Upper lobe of right lung (tissue), 1 donor: ENCODE results near the gene DYTN. TPM values are rescaled to one million over a fixed set of nuclear protein-coding genes. Genes with fewer than 3 reads are reported as not detected.

Source experiments
- ATAC-seq: fragments of 200-7000 bp; cut with Tn5 transposase; one replicate; pipeline ENCODE4 v1.9.1; 2020; ENCODE audit warnings: mild to moderate bottlenecking, moderate library complexity
- DNase-seq: peaks from one replicate; pipeline ENCODE4 v3.0.0-alpha.2; 2020
- H3K27ac ChIP-seq: fragments of 200-600 bp; one replicate; pipeline ENCODE4 v1.8.0; 2022
- H3K27me3 ChIP-seq: fragments of 200-600 bp; one replicate; pipeline ENCODE4 v1.8.0; 2022; ENCODE audit warnings: mild to moderate bottlenecking
- H3K36me3 ChIP-seq: fragments of 200-600 bp; one replicate; pipeline ENCODE4 v1.8.0; 2022
- H3K4me1 ChIP-seq: fragments of 200-600 bp; one replicate; pipeline ENCODE4 v1.8.0; 2022
- H3K4me3 ChIP-seq: fragments of 200-600 bp; one replicate; pipeline ENCODE4 v1.8.0; 2022; ENCODE audit warnings: mild to moderate bottlenecking
- H3K9me3 ChIP-seq: fragments of 200-600 bp; one replicate; pipeline ENCODE4 v1.8.0; 2022
- intact Hi-C: fragments of 100-400 bp; cut with DNase I; formaldehyde crosslinking; loops from one replicate; pipeline ENCODE4 v1.11.0; 2022
- total RNA-seq: library from RNA; stranded (reverse); fragmentation: NEBNext Ultra II Directional; extraction: Animal tissue kit (Norgen Biotek cat#: 25700); gene quantifications from one replicate; pipeline ENCODE4 v1.2.1, GENCODE V29; 2021
- TF ChIP-seq, protein P1 (sequence below): fragments of 200-600 bp; IDR thresholded peaks from one replicate; pipeline ENCODE4 v1.8.0; 2022; ENCODE audit warnings: antibody characterized with exemption
- donor health status: DM: no; HTN: yes; CAD: no; lungs with severe emphysema.

The DYTN gene
- total RNA-seq, 1 donor from 2014 or later, result not detected

DNA sequence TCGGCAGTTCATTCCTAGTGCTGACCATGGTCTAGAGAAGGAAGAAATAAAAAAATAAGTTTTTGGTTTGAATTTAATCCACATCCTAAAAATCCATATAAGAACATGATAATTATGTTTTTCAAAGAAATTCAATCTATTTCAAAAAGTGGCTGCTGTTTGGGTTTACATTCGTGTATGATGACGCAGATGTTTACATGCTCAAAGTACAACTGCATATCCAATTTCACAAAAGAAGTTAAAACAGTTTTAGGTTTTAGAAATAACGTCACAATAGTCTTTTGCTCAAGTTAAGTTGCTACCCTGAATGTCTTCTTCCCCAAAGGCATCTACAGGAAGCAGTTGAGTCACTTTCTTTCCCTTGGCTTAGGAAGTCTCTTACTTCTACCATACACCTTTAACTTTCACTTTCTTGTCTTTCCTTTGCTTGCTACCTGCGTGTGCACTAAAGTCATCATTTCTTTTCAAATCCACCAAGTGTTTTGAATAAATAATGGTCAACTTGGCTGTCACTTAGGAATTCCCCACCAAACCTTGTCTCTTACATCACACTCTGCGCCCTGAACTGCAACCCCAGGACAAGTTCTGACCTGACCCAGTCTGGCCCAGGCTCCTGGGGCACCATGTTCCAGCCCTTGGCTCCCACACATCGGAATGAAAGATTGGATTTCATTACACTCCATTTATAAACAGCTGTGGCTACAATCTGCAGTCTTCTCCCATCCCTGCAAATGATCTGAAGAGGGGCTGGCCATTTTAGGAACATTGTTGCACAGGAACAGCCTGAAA, 47.5 kb downstream of the DYTN start:
- Histone ChIP-seq H3K4me1 (no peaks in the 10 kb centered on the region), H3K9me3 (no peaks in the 10 kb centered on the region), H3K4me3 (no peak overlapping the region), H3K27me3 (no peaks in the 10 kb centered on the region), H3K27ac (no peak overlapping the region), H3K36me3 (no peaks in the 10 kb centered on the region)
- TF ChIP-seq, protein P1, sequence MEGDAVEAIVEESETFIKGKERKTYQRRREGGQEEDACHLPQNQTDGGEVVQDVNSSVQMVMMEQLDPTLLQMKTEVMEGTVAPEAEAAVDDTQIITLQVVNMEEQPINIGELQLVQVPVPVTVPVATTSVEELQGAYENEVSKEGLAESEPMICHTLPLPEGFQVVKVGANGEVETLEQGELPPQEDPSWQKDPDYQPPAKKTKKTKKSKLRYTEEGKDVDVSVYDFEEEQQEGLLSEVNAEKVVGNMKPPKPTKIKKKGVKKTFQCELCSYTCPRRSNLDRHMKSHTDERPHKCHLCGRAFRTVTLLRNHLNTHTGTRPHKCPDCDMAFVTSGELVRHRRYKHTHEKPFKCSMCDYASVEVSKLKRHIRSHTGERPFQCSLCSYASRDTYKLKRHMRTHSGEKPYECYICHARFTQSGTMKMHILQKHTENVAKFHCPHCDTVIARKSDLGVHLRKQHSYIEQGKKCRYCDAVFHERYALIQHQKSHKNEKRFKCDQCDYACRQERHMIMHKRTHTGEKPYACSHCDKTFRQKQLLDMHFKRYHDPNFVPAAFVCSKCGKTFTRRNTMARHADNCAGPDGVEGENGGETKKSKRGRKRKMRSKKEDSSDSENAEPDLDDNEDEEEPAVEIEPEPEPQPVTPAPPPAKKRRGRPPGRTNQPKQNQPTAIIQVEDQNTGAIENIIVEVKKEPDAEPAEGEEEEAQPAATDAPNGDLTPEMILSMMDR, result no peak
- ATAC-seq (no peak), DNase-seq (no peak)
- intact Hi-C loops, result no loop called here

DNA sequence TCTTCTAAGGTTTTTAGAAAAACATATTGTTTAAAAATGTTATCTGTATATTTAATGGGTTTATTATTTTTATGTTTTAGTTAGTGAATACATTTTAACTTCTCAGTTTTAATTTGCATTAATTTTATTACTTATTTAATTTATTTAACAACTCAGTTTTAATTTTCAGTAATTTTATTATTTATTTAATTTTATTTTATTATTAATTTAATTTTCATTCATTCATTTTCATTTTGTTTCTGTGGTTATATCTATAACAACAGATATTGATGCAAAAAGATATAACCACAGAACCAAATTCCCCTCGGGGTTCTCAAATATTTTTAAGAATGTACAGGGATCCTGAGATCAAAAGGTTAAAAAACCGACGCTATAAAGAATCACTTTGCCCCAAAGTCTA, 52.9 kb downstream of the DYTN start:
- TF ChIP-seq, protein P1, result no peak
- ATAC-seq, result no peak
- no peak overlapping the region for H3K27ac ChIP-seq
- no peak overlapping the region for H3K4me3 ChIP-seq
- no peak for DNase-seq
- no peaks in the 10 kb centered on the region for H3K9me3 ChIP-seq
- no peaks in the 10 kb centered on the region for H3K36me3 ChIP-seq
- no peaks in the 10 kb centered on the region for H3K27me3 ChIP-seq
- intact Hi-C loops, result no loop called here
- H3K4me1 ChIP-seq, result no peaks in the 10 kb centered on the region

DNA sequence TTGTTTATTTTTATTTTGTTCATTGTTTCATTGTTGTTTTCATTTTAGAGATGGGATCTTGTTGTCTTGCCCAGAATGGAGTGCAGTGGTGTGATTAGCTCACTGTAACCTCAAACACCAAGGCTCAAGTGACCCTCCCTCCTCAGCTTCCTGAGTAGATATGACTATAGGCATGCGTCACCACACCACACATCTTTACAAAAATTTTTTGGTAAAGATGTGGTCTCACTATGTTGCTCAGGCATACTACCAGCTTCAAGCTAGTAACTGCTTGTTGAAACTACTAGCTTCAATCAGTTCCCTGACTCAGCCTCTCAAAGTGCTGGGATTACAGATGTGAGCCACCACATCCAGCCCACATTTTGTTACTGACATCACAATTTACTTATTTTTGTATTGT, 61.1 kb downstream of the DYTN start:
- ATAC-seq (no peak), DNase-seq (no peak)
- no peaks in the 10 kb centered on the region for H3K4me1 ChIP-seq
- no peak overlapping the region for H3K4me3 ChIP-seq
- no peak overlapping the region for H3K27ac ChIP-seq
- intact Hi-C loops, result no loop called here
- TF ChIP-seq, protein P1, result no peak
- H3K36me3 ChIP-seq, result no peaks in the 10 kb centered on the region
- no peaks in the 10 kb centered on the region for H3K9me3 ChIP-seq
- H3K27me3 ChIP-seq, result no peaks in the 10 kb centered on the region

DNA sequence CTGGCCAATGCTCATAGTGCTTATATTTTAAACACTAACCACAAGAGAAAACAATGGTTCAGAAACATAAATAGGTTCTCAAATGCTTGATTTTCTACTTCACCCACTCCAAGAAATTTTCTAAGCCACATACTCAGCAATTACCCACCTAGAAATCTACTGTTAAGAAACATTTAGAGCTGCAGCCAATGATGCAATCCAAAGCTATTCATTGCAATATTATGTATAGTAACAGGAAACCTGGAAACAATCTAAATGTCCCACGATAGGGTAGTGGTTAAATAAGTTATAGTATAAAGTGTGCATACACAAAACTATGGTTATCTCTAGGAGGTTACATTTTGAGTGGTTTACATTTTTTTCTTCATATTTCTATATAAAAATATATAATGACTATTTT, 70.2 kb downstream of the DYTN start:
- DNase-seq (no peak), ATAC-seq (no peak)
- TF ChIP-seq, protein P1, result no peak
- intact Hi-C loops, result no loop called here
- H3K9me3 ChIP-seq, result no peaks in the 10 kb centered on the region
- H3K4me3 ChIP-seq, result no peak overlapping the region
- no peaks in the 10 kb centered on the region for H3K4me1 ChIP-seq
- peaks cover 10% of the 10 kb centered on the region for H3K27me3 ChIP-seq
- no peak overlapping the region for H3K27ac ChIP-seq
- no peaks in the 10 kb centered on the region for H3K36me3 ChIP-seq

DNA sequence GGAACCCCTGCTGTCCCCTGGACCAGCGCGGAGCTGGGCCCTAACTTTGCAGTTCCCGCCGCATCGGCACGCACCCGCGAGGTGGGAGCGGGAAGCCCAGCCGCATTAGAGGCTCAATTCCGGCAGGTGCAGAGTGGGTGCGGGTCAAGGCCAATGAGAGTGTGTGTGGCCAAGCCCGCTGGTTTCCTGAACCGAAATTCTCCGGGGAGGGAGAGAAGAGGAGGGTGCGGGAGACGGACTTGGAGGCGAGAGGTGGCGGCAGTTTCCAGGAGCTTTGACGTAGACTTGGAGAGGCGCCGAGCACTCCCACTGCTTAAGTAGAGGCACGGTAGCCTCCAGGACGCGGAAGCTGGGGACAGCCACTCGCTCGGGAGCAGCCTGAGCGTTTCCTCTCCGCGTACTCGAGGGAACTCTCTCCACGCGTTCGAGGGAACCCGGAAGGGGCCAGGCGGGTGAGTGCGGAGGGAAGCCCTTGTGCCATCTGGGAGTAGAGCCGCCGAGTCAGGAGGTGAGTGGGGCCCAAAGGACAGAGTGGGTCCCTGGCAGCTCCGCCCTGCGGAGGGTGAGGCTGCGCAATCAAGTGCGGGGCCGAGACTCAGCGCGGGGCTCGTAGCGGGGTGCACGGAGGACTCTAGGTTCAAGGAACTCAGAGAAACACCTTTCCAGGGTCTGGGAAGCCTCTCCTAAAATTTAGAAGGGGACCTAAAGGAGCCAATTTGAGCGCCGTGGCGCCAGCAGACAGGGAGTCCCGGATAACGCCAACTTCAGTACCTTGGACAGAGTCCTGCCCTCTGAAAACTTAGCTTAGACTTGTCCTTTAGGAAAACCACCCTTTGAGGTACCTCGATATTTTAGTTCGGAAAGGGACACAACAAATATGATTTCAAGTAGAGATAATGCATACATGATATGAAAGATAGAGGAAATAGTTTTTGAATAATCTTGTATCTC, 75.8 kb downstream of the DYTN start, which contains the start of gene FAM237A:
Gene FAM237A, plus strand, starts transcription at position 413 of the 951 bp plus-strand sequence. CDS start 1,750 bp downstream, outside the sequence.
- DNase-seq (peak; percentile 62), ATAC-seq (peak; percentile 55)
- TF ChIP-seq, protein P1, result no peak
- Histone ChIP-seq H3K4me1 (no peaks in the 10 kb centered on the region), H3K36me3 (no peaks in the 10 kb centered on the region), H3K27ac (no peak within 1 kb of the TSS), H3K9me3 (no peaks in the 10 kb centered on the region), H3K27me3 (peaks cover 36% of the 10 kb centered on the region), H3K4me3 (no peak within 1 kb of the TSS)
- intact Hi-C loops, result no loop called here
